Lower leg skin (tissue), 3 donors: ENCODE measurements around the gene RTBDN.

Source experiments
- CTCF ChIP-seq, 3 donors: fragments of 450-650 bp; IDR thresholded peaks; one replicate each; pipeline ENCODE4 v1.5.1; 2016; ENCODE audit warnings: antibody characterized with exemption in 3 of 3, mild to moderate bottlenecking in 3 of 3, moderate library complexity in 2 of 3
- POLR2A ChIP-seq, 2 donors: fragments of 450-650 bp; IDR thresholded peaks; one replicate each; pipeline ENCODE4 v1.6.1; 2016 to 2017; ENCODE audit warnings: antibody characterized with exemption in 2 of 2, mild to moderate bottlenecking in 1 of 2, moderate library complexity in 1 of 2

DNA sequence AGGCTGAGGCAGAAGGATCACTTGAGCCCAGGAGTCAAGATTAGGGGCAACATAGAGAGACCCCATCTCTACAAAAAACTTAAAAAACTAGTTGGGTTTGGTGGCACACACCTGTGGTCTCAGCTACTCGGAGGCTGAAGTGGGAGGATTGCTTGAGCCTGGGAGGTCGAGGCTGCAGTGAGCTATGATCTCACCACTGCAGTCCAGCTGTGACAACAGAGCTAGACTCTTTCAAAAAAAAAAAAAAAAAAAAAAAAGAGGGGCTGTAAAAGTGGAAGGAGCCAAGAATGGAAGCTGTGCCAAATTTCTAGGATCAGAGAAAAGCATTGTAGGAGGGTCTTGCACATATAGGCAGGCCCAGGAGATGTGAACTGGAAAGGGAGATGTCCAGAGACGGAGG lies 37.3 kb upstream of the RTBDN start:
- TF ChIP-seq CTCF (IDR thresholded peaks at IDR 0.05) = no peak
- TF ChIP-seq POLR2A (IDR thresholded peaks at IDR 0.05) = no peak
